SK-N-SH (cell line): ENCODE measurements around the gene ENDOD1. TPM values are rescaled to one million over a fixed set of nuclear protein-coding genes. Genes with fewer than 3 reads are reported as not detected.

Source experiments
- CTCF ChIA-PET: fragments of 300-600, 350-600 bp; formaldehyde crosslinking; extraction: SDS; loops from one replicate; lab custom pipeline; 2021; lab: Yijun Ruan, JAX
- POLR2A ChIA-PET: fragments of 350-600 bp; sonication (Branson Sonifier 250); formaldehyde crosslinking; extraction: SDS; loops from one replicate; lab custom pipeline; 2020; ENCODE audit warnings: antibody characterized with exemption, inconsistent platforms; lab: Yijun Ruan, JAX
- DNase-seq: peaks from one replicate; pipeline ENCODE4 v3.0.0; 2012
- H2AFZ ChIP-seq: fragments of 200-600 bp; sonication (generic); 2 replicates; pipeline ENCODE4 v1.8.1; 2016; ENCODE audit warnings: antibody characterized with exemption, mild to moderate bottlenecking, low read depth
- H3F3A ChIP-seq: fragments of 200-600 bp; sonication (generic); replicated peaks from 2 replicates; pipeline ENCODE3; 2016; ENCODE audit warnings: antibody characterized with exemption, mild to moderate bottlenecking; ENCODE audit not compliant: insufficient read depth
- H3K27ac ChIP-seq, 2 experiments: fragments of 200-500 bp in 1 of 2; fragments of 200-600 bp in 1 of 2; sonication (Bioruptor generic) in 1 of 2; sonication (generic), shearing (Covaris generic) in 1 of 2; 2 replicates each; pipeline versions ENCODE4 v1.5.1 to v1.6.1; 2014 to 2016; ENCODE audit warnings: low read depth in 2 of 2, inconsistent platforms in 1 of 2, low read length in 1 of 2, mild to moderate bottlenecking in 1 of 2, mixed read lengths in 1 of 2
- H3K27me3 ChIP-seq: fragments of 200-600 bp; sonication (generic), shearing (Covaris generic); 2 replicates; pipeline ENCODE4 v1.6.1; 2016; ENCODE audit warnings: mixed run types; ENCODE audit not compliant: insufficient read depth
- H3K36me3 ChIP-seq, 2 experiments: fragments of 200-500 bp in 1 of 2; fragments of 200-600 bp in 1 of 2; sonication (Bioruptor generic) in 1 of 2; sonication (generic) in 1 of 2; replicated peaks in 1 of 2; 2 replicates each; pipeline versions ENCODE3 to v1.5.1; 2014 to 2016; ENCODE audit warnings: low read length in 1 of 2, mild to moderate bottlenecking in 1 of 2; ENCODE audit not compliant: insufficient read depth in 2 of 2, control insufficient read depth in 1 of 2
- H3K4me1 ChIP-seq, 2 experiments: fragments of 200-500 bp in 1 of 2; fragments of 200-600 bp in 1 of 2; sonication (Bioruptor generic) in 1 of 2; sonication (generic), shearing (Covaris generic) in 1 of 2; 2 replicates each; pipeline versions ENCODE4 v1.5.1 to v1.6.1; 2014 to 2016; ENCODE audit warnings: low read depth in 1 of 2, low read length in 1 of 2, mixed run types in 1 of 2; ENCODE audit not compliant: insufficient read depth in 2 of 2, control insufficient read depth in 1 of 2
- H3K4me2 ChIP-seq: fragments of 200-600 bp; sonication (generic), shearing (Covaris generic); 2 replicates; pipeline ENCODE4 v1.6.1; 2017; ENCODE audit warnings: mixed run types
- H3K4me3 ChIP-seq, 2 experiments: fragments of 200-500 bp in 1 of 2; fragments of 200-600 bp in 1 of 2; sonication (Bioruptor generic) in 1 of 2; sonication (generic), shearing (Covaris generic) in 1 of 2; 2 replicates each; pipeline versions ENCODE4 v1.5.1 to v1.8.1; 2014 to 2016; ENCODE audit warnings: low read depth in 2 of 2, inconsistent platforms in 1 of 2, low read length in 1 of 2, mild to moderate bottlenecking in 1 of 2, mixed read lengths in 1 of 2, moderate library complexity in 1 of 2
- H3K79me2 ChIP-seq: fragments of 200-600 bp; sonication (generic); 2 replicates; pipeline ENCODE4 v1.8.1; 2017; ENCODE audit warnings: mild to moderate bottlenecking; ENCODE audit not compliant: insufficient read depth
- H3K9ac ChIP-seq: fragments of 200-600 bp; sonication (generic); 2 replicates; pipeline ENCODE4 v1.6.1; 2017; ENCODE audit warnings: mixed run types
- H3K9me2 ChIP-seq: fragments of 200-600 bp; sonication (generic); 2 replicates; pipeline ENCODE4 v1.6.1; 2017; ENCODE audit warnings: mixed run types
- H3K9me3 ChIP-seq: fragments of 200-600 bp; sonication (generic); 2 replicates; pipeline ENCODE4 v1.6.1; 2017; ENCODE audit warnings: mixed run types, mild to moderate bottlenecking, moderate library complexity
- H4K20me1 ChIP-seq: fragments of 200-600 bp; sonication (generic); 2 replicates; pipeline ENCODE4 v1.6.1; 2017; ENCODE audit warnings: mild to moderate bottlenecking, mixed run types; ENCODE audit not compliant: insufficient read depth
- EP300 ChIP-seq, 2 experiments: IDR thresholded peaks; 2 replicates each; pipeline versions ENCODE4 v1.4.0 to v1.6.1; 2012; ENCODE audit warnings: borderline replicate concordance in 1 of 2, low read depth in 1 of 2, low read length in 1 of 2
- EZH2phosphoT487 ChIP-seq: fragments of 200-600 bp; sonication (generic); IDR thresholded peaks from 2 replicates; pipeline ENCODE4 v1.6.1; 2017; ENCODE audit warnings: low read depth, mixed run types, mild to moderate bottlenecking, antibody characterized with exemption, moderate library complexity, borderline replicate concordance
- FOSL2 ChIP-seq: IDR thresholded peaks from 2 replicates; pipeline ENCODE4 v1.4.0; 2012; ENCODE audit warnings: low read depth, mild to moderate bottlenecking, moderate library complexity, borderline replicate concordance
- IRF3 ChIP-seq: fragments of 150-350 bp; IDR thresholded peaks from 2 replicates; pipeline ENCODE4 v1.6.1; 2016; ENCODE audit warnings: mild to moderate bottlenecking, low read depth, low read length
- JUND ChIP-seq: IDR thresholded peaks from 2 replicates; pipeline ENCODE4 v1.4.0; 2012
- MAX ChIP-seq: IDR thresholded peaks from 2 replicates; pipeline ENCODE4 v1.4.0; 2012; ENCODE audit warnings: low read depth
- MEF2A ChIP-seq: IDR thresholded peaks from 2 replicates; pipeline ENCODE4 v1.4.0; 2012; ENCODE audit warnings: low read depth, borderline replicate concordance
- NRF1 ChIP-seq: IDR thresholded peaks from 2 replicates; pipeline ENCODE4 v1.6.1; 2012; ENCODE audit warnings: low read depth, mild to moderate bottlenecking, low read length
- RAD21 ChIP-seq: IDR thresholded peaks from 2 replicates; pipeline ENCODE4 v1.6.1; 2012; ENCODE audit warnings: mild to moderate bottlenecking, low read length
- RCOR1 ChIP-seq: fragments of 150-350 bp; IDR thresholded peaks from 2 replicates; pipeline ENCODE4 v1.6.1; 2017; ENCODE audit warnings: antibody characterized with exemption, low read length
- REST ChIP-seq: IDR thresholded peaks from 2 replicates; pipeline ENCODE4 v1.6.1; 2012; ENCODE audit warnings: mild to moderate bottlenecking, low read depth, low read length, moderate library complexity
- RFX5 ChIP-seq: IDR thresholded peaks from 2 replicates; pipeline ENCODE4 v1.6.1; 2012; ENCODE audit warnings: mild to moderate bottlenecking, improper control_type of control experiment, low read length
- RXRA ChIP-seq: IDR thresholded peaks from 2 replicates; pipeline ENCODE4 v1.4.0; 2012; ENCODE audit warnings: low read depth, mild to moderate bottlenecking, borderline replicate concordance
- TAF1 ChIP-seq: IDR thresholded peaks from 2 replicates; pipeline ENCODE4 v1.6.1; 2012; ENCODE audit warnings: low read depth, mild to moderate bottlenecking, low read length, moderate library complexity, borderline replicate concordance
- TCF12 ChIP-seq: IDR thresholded peaks from 2 replicates; pipeline ENCODE4 v1.4.0; 2012
- TEAD4 ChIP-seq: IDR thresholded peaks from 2 replicates; pipeline ENCODE4 v1.4.0; 2012; ENCODE audit warnings: mild to moderate bottlenecking, borderline replicate concordance; ENCODE audit not compliant: insufficient read depth
- YY1 ChIP-seq: IDR thresholded peaks from 2 replicates; pipeline ENCODE4 v1.4.0; 2012; ENCODE audit warnings: low read depth, mild to moderate bottlenecking
- WGBS: methylation state at CpG from one replicate; pipeline ENCODE4 v1.1.6; 2017; ENCODE audit warnings: low lambda C conversion rate; 5-methylcytosine and 5-hydroxymethylcytosine counted together
- polyA plus RNA-seq, 3 experiments: library from polyadenylated mRNA; depleted of rRNA; stranded (reverse); fragments of >200 nt; gene quantifications; 2 replicates each; pipeline ENCODE4 v1.2.3, GENCODE V29; 2012

ENDOD1 gene
- polyA plus RNA-seq, 1 of the 3 experiments (the other 2 are of a cell fraction), result 15.0 TPM

DNA sequence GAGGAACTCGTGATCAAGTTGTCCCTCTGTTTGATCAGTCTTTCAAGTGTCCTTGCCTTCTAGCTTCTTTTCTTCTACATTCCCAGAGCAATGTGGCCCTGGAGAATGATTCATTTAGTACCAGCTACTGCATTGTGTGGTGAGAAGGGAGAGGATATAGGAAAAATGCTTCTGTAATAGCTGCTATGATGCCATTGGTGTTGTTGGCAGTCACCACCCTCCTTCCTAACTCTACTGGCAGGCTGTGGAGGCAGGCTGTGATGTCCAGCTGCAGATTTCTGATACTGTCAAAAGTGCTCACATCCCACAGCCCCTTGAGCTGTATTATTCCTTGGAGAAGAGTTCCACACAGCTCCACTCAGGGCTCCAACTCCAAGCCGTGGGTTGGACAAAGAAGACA lies 52.8 kb downstream of the ENDOD1 start:
- no peak for DNase-seq
- Histone ChIP-seq H3K27ac (no peak overlapping the region), H3K4me1 (peaks cover 9 to 14% of the 10 kb centered on the region in 2 experiments), H4K20me1 (no peaks in the 10 kb centered on the region), H3F3A (peaks cover 14% of the 10 kb centered on the region), H2AFZ (no peak overlapping the region), H3K9me3 (no peaks in the 10 kb centered on the region), H3K36me3 (no peaks in the 10 kb centered on the region), H3K4me2 (no peak overlapping the region), H3K27me3 (no peaks in the 10 kb centered on the region), H3K4me3 (no peak overlapping the region), H3K9me2 (no peaks in the 10 kb centered on the region), H3K79me2 (no peaks in the 10 kb centered on the region), H3K9ac (no peak overlapping the region)
- WGBS, result 85% methylated on average over 2 of the region's 2 CpGs
- ChIA-PET CTCF (interaction anchor here (1.4 to 1.6 kb wide), 2 partner anchors 10 to 75 kb away, joined by 5 read pairs; partner anchors contain the start of gene SRSF8), POLR2A (no interaction called here)
- TF ChIP-seq YY1 (no peak), NRF1 (no peak), EZH2phosphoT487 (no peak), MAX (no peak), EP300 (IDR thresholded peaks at IDR 0.05; ENCODE audit: borderline replicate concordance in 1 of 2, low read depth in 1 of 2, low read length in 1 of 2) (no peak), TAF1 (no peak), MEF2A (no peak), JUND (no peak), TCF12 (no peak), RFX5 (no peak), REST (no peak), TEAD4 (no peak), IRF3 (no peak), RCOR1 (no peak), RAD21 (no peak), RXRA (no peak), FOSL2 (no peak)
